Fibroblast of lung (primary cell): Measurements from ENCODE around the gene METAP2.

ENCODE experiments used
- CTCF ChIP-seq, 2 donors: IDR thresholded peaks in 1 of 2; conservative IDR thresholded peaks in 1 of 2; 1 replicate in 1 of 2; 2 replicates in 1 of 2; pipeline ENCODE4 v1.5.1; 2011 to 2012; ENCODE audit warnings: low read length in 2 of 2, control low read depth in 1 of 2, inconsistent platforms in 1 of 2, low read depth in 1 of 2, mild to moderate bottlenecking in 1 of 2
- EZH2 ChIP-seq: IDR thresholded peaks from 2 replicates; pipeline ENCODE4 v1.5.1; 2012; ENCODE audit warnings: low read length, control low read depth, mild to moderate bottlenecking; ENCODE audit errors: missing control alignments

DNA sequence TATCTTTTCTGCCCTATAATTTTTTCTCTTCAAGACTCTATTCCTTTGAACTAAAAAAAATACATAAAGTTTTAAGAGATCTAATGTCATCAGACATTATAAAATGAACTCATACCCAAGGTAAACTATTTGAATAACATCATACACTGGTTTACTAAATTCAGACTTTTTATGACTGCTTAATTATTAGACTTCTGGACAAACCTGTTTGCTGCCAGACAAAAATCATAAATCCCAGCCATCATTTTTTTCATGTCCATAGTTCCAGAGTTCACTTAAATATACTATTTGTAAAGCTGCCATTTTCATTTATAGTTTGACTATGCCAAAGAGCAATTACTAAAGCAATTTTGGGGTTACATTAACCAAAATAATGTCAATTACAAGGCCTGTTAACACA is 43.3 kb downstream of the METAP2 start:
- TF ChIP-seq CTCF (conservative IDR thresholded peaks at IDR 0.05 in 1 of 2, IDR thresholded peaks at IDR 0.05 in 1 of 2; ENCODE audit: low read depth in 1 of 2, low read length in 2 of 2) (no peak), EZH2 (no peak)
